Activated CD4-positive, alpha-beta T cell treated with anti-CD3 and anti-CD28 coated beads for 1 hour (primary cell): ENCODE measurements around the gene OR11H12.
"Not testable (repeated sequence)": the region's sequence is repeated elsewhere in the genome, so short reads cannot be mapped to it uniquely, and the experiment has no call there.

Experiments
- DNase-seq: peaks from one replicate; pipeline ENCODE4 v3.0.0-alpha.2; 2020

OR11H12 gene

GRCh38 chr14:18600817-18601216 is at the start of gene OR11H12:
Gene OR11H12, plus strand, starts transcription at chr14:18601117. Its CDS starts 0 bp downstream, at chr14:18601117.
- not testable (repeated sequence) for DNase-seq

GRCh38 chr14:18582908-18583307 is 18.0 kb upstream of the OR11H12 start:
- DNase-seq: not testable (repeated sequence)

GRCh38 chr14:18626610-18627213 is 25.8 kb downstream of the OR11H12 start:
- not testable (repeated sequence) for DNase-seq

- DNase-seq: not testable (repeated sequence)
Measured at GRCh38 chr14:18636066-18636465, 35.1 kb downstream of the OR11H12 start.

GRCh38 chr14:18638032-18638431 is 37.1 kb downstream of the OR11H12 start:
- DNase-seq: not testable (repeated sequence)

- not testable (repeated sequence) for DNase-seq
Measured at GRCh38 chr14:18638785-18639184, 37.9 kb downstream of the OR11H12 start.

GRCh38 chr14:18646075-18646730 is 45.3 kb downstream of the OR11H12 start:
- not testable (repeated sequence) for DNase-seq
